GM18499 (cell line): Measurements from ENCODE around the gene KIF1B.
"Not testable (repeated sequence)": the region's sequence is repeated elsewhere in the genome, so short reads cannot be mapped to it uniquely, and the experiment has no call there.

Experiments used
- ATAC-seq: cut with Tn5 transposase; IDR thresholded peaks from one replicate; pipeline ENCODE4 v1.9.1; 2021; ENCODE audit warnings: moderate number of reproducible peaks; ENCODE audit not compliant: insufficient read depth, unreplicated experiment

Gene KIF1B

DNA sequence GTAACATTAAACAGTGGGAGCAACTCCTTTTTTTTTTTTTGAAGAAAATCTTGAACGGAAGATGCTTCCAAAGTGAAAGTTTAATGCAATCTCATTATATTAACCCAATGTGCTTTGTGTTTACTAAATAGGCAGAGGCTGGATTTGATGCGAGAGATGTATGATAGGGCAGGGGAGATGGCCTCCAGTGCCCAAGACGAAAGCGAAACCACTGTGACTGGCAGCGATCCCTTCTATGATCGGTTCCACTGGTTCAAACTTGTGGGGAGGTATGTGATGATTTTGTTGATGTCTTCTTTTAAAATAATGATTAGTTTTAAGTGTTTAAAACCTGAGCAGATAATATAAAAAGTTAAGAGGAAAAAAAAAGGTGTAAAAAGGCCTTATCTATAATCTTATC lies 114.3 kb downstream of the KIF1B start:
- no peak for ATAC-seq

DNA sequence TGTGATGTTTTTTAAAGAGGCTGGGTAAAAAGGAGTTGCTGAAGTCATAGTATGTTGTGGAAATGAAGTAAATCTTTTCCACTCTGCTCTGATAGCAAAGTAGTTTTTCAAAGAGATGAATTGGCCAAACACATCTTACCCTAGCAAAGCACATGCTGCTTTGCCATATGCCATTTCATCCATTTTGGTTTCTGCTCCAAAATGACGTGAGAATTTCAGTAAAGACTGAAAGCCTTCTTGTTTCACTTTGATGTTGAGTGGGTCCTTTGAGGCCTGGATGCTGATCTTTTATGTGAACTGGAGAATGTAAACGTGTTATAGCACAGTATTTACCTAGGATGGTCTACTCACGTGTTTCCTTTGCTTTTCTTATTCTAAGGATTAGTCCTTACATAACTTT lies 115.2 kb downstream of the KIF1B start:
- ATAC-seq, result no peak

DNA sequence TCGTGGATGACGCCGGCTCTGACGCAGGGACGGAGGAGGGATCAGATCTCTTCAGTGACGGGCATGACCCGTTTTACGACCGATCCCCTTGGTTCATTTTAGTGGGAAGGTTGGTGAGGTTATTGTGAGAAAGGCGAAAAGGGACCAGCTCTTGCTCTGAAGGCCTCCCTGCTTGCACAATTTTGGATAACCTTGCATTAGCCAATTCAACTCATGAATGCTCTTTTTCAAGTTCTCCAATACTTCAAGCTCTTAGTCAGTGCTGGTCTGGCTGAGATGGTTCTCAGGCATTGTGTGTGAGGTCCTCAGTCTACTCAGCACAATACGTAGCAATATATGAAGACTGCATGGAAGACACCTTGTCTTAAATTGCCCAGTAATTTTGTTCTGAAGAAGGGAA lies 115.9 kb downstream of the KIF1B start:
- no peak for ATAC-seq

DNA sequence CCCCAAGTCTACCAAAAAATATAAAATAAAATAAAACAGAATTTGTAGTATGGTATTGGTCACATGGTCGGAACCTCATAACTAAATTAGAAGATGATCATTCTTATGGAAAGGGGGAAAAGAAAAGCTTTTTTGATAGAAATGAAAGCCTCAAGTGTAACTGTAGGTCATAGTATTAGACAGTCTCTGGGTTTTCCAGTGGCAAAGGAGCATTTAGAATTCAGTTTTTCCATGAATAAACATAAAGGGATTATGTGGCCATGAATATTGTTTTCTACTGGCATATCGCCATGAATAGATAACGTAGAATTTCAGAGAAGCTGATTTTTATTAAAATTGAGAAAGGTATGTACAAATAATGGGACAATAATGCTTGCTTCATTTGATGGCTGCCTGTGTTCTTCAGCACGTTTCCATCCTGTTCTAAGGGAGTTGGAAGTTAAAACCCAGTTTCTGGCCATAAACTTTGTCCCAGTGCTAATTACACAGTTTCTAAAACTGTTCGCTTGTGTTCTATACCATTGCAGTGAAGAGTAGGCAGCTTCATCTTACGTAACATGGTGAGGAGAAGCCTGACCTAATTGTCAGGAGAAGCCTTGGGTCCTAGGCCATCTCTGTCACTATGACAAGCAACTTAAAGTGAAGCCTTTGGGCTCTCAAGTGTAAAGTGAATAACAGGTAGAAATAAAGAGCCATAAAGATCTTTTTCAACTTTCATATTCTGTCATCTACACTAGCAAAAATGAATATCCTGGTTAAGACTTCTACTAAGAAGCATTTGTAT lies 118.0 kb downstream of the KIF1B start:
- no peak for ATAC-seq

DNA sequence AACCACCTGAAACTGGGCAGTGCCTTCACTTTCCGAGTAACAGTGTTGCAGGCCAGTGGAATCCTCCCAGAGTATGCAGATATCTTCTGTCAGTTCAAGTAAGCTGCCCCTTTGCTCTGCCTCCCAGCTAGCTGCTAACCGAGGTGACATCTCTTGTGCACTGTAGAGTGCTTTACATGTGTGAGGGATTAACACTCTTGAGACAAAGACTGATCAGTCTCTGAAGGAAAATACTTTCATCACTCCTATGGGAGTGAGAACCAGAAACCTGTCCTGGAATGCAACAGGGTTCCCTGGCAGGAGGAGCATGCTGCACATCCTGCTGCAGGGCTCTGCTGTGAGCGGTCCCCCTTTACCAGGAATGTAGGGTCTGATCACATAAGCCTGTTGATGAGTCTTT lies 127.1 kb downstream of the KIF1B start:
- ATAC-seq, result no peak

DNA sequence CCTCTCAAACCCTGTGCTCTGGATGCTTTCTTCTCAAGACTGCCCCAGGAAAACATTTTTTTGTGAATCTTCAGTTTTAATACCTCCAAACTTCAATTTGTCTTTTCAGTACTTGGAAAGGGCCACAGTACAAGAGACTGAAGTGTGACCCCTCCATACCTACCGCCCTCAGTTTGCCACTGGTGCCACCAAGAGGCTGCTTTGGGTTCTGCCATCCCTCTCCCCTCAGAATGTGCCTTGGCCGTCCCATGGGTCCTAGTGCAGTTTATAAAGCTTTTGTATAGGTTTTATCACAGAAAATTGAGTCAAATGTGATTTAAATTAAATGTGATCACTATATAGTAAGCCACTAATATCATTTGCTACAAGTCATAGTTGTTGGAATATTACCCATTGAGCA lies 127.7 kb downstream of the KIF1B start:
- no peak for ATAC-seq

GRCh38 chr1:10338611-10339010 lies 128.2 kb downstream of the KIF1B start:
- ATAC-seq, result no peak

- no peak for ATAC-seq
These were observed 128.7 kb downstream of the KIF1B start for GRCh38 chr1:10339036-10339567.

DNA sequence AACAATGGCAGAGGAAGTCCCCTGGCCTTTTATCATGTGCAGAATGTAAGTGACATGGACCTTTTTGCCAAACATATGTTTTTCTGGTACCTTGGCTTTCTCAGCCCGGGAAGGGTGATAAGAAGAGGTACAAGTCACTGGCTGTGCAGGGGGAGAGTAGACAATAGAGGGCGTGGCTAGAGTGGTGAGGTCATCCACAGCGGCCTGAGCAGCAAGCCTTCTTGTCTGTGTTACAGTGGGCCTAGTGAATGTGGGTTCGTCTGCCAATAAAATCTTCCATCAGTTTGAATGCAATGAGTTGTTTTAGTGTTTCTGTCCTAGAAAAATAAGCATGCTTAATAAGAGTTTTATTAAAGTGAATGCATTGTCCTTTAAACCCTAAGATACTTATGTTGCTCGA lies 129.4 kb downstream of the KIF1B start:
- no peak for ATAC-seq

GRCh38 chr1:10340930-10341590 lies 130.7 kb downstream of the KIF1B start:
- no peak for ATAC-seq

DNA sequence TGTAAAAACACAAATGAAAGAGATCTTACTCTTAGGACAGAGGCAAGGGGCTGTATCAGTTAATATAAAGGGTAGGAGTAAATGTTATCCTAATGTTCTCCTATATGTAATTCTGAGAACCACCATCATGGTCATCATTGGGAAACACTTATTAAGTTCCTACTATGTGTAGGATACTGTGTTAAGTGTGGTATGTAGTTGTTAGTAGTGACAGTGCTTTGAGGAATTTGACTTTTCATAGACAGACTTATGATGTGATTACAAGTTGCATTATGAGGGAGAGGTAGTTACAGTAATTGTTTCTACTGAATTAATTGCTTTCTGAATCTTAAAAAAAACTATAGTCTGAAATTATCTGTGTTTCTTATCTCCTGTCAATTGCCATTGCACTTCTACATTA lies 136.7 kb downstream of the KIF1B start:
- ATAC-seq, result no peak

- no peak for ATAC-seq
These were observed 142.9 kb downstream of the KIF1B start for GRCh38 chr1:10353282-10353681.

- no peak for ATAC-seq
These were observed 143.3 kb downstream of the KIF1B start for GRCh38 chr1:10353693-10354092.

- no peak for ATAC-seq
These were observed 149.7 kb downstream of the KIF1B start for GRCh38 chr1:10360045-10360444.

- ATAC-seq, result no peak
These were observed 151.1 kb downstream of the KIF1B start for GRCh38 chr1:10361515-10361914.

GRCh38 chr1:10368194-10368593 lies 157.8 kb downstream of the KIF1B start:
- ATAC-seq, result no peak

DNA sequence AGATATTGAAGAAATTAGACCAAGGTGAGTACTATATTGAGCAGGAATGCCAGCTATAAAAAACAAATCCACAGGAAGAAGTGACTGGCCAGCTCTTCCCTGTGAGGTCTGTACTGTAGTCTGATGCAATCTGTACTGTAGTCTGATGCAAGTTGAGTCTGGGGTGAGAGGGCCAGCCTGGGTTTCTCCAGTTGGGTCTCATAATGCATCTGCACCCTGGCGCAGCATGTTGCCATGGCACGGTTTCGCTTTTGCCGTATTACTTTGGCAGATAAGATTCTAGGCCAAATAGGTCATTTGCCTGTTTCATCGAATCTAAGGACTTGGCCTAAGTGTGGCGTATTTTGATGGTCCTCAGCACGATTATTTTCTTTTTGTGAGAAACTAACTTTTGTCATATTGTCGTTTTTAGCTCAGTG lies 164.1 kb downstream of the KIF1B start:
- ATAC-seq, result no peak

- not testable (repeated sequence) for ATAC-seq
These were observed 167.1 kb downstream of the KIF1B start for GRCh38 chr1:10377365-10378029.

DNA sequence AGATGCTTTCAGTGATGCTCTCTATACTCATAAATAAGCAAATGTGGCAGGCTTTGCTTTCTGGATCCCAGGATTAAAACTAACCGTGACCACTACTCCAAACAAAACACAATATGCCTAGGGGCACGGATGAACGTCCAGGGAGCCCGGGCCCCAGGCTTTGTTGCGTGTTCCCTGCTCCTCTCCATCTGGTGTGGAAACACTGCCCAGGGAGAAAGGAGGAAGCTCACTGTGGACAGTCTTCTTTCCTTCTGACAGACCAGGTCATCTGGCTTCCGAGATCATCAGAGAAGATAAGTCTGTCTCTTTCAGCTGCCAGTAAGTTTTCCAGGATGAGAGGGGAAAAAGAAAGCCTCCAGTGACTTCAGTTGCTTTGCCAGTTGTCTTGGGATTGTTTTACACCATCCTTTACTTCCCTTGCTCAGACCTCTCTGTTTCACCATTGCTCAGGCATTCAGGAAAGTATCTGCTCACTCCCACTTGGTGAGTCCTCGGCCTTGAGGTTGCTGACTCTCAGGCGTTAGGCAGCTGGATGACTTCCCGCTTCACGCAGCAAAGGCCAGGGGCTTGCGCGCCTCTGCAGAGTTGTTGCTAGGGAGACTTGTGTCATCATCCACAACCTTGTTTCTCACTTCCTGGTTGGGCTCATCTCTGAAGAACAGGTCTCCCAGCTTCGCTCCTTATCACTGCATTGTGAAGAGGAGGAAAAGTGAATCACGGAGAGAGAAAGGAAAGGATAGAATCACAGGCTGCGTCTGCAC lies 167.9 kb downstream of the KIF1B start:
- no peak for ATAC-seq

DNA sequence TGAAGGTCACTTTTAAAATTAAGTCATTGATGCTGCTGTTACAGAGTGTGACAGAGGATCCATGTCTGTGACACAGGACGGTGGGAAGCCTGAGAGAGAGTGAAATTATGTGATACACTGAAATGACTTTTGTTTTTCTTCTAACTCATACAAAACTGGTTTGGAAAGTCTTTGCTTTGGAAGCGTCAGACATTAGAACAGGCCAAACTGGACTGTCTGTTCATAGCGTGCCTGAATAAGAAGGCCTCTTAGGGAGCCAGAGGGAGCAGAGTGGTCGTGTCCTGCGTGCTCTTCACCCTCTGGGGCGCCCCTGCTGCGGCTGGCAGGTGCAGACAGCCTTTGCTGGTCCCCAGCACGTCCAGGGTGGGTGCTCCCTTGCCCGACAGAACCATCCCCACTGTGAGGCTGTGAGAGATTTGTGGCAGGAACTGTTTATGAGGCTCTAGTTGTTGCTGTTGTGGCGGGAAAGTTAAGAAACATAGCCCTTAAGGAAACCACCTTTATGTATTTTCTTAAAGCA lies 168.8 kb downstream of the KIF1B start:
- ATAC-seq, result no peak
